Left ventricle myocardium inferior (tissue), 1 donor: ENCODE data around the gene CCDC33. TPM values are rescaled to one million over a fixed set of nuclear protein-coding genes. Genes with fewer than 3 reads are reported as not detected.

Source experiments
- DNase-seq: peaks from one replicate; pipeline ENCODE4 v3.0.0-alpha.2; 2020
- H3K27ac ChIP-seq: fragments of 200-600 bp; replicated peaks from 2 replicates; pipeline ENCODE4 v1.8.0; 2021
- H3K27me3 ChIP-seq: fragments of 200-600 bp; 2 replicates; pipeline ENCODE4 v1.8.0; 2021; ENCODE audit warnings: low read depth
- H3K36me3 ChIP-seq: fragments of 200-600 bp; 2 replicates; pipeline ENCODE4 v1.8.0; 2021
- H3K4me1 ChIP-seq: fragments of 200-600 bp; 2 replicates; pipeline ENCODE4 v1.8.0; 2021
- H3K4me3 ChIP-seq: fragments of 200-600 bp; 2 replicates; pipeline ENCODE4 v1.8.0; 2021; ENCODE audit warnings: mild to moderate bottlenecking, moderate library complexity
- H3K9me3 ChIP-seq: fragments of 200-600 bp; replicated peaks from 2 replicates; pipeline ENCODE4 v1.8.0; 2021
- CTCF ChIP-seq: fragments of 200-600 bp; IDR thresholded peaks from 2 replicates; pipeline ENCODE4 v1.8.0; 2021; ENCODE audit warnings: antibody characterized with exemption, mild to moderate bottlenecking, borderline replicate concordance
- intact Hi-C: fragments of 100-400 bp; cut with micrococcal nuclease; formaldehyde crosslinking; loops from one replicate; pipeline ENCODE4 v1.11.0; 2022
- long read RNA-seq: library from polyadenylated mRNA; unstranded; transcript quantifications from one replicate; pipeline ENCODE4 v2.0.0, GENCODE V29; 2021
- total RNA-seq: library from RNA; stranded (reverse); fragmentation: NEBNext Ultra II Directional; extraction: Animal tissue kit (Norgen Biotek cat#: 25700); gene quantifications from one replicate; pipeline ENCODE4 v1.2.1, GENCODE V29; 2021
- donor health status: DM: no; HTN: yes; CAD: no; lungs with severe emphysema.

The CCDC33 gene
- 0.11 TPM for total RNA-seq
- long read RNA-seq = 0 reads

GRCh38 chr15:74235962-74236361 is at the start of gene CCDC33:
CCDC33 (plus strand) TSS chr15:74236326; CDS start chr15:74236720, 394 bp downstream.
- Histone ChIP-seq H3K4me3 (no peak within 1 kb of the TSS), H3K4me1 (peaks cover 25% of the 10 kb centered on the region), H3K27ac (no peak within 1 kb of the TSS), H3K9me3 (no peaks in the 10 kb centered on the region), H3K27me3 (no peaks in the 10 kb centered on the region), H3K36me3 (no peaks in the 10 kb centered on the region)
- intact Hi-C loops = loop anchor here (10.0 kb wide), 1 partner anchor 91 kb away; no protein-coding TSS in a partner anchor
- no peak for TF ChIP-seq CTCF
- DNase-seq = no peak

GRCh38 chr15:74188216-74188615 is 47.9 kb upstream of the CCDC33 start:
- no peak for DNase-seq
- no peak overlapping the region for H3K27ac ChIP-seq
- no peaks in the 10 kb centered on the region for H3K27me3 ChIP-seq
- H3K4me3 ChIP-seq = no peak overlapping the region
- H3K36me3 ChIP-seq = no peaks in the 10 kb centered on the region
- intact Hi-C loops = no loop called here
- no peak for TF ChIP-seq CTCF
- H3K9me3 ChIP-seq = no peaks in the 10 kb centered on the region
- H3K4me1 ChIP-seq = peaks cover 11% of the 10 kb centered on the region

- no peak for TF ChIP-seq CTCF
- Histone ChIP-seq H3K4me1 (peaks cover 24% of the 10 kb centered on the region), H3K27me3 (no peaks in the 10 kb centered on the region), H3K9me3 (no peaks in the 10 kb centered on the region), H3K27ac (no peak overlapping the region), H3K4me3 (no peak overlapping the region), H3K36me3 (no peaks in the 10 kb centered on the region)
- DNase-seq = no peak
- intact Hi-C loops = no loop called here
These were observed 44.3 kb upstream of the CCDC33 start for GRCh38 chr15:74191798-74192197.

GRCh38 chr15:74192751-74193150 is 43.4 kb upstream of the CCDC33 start:
- Histone ChIP-seq H3K27ac (no peak overlapping the region), H3K9me3 (no peaks in the 10 kb centered on the region), H3K27me3 (no peaks in the 10 kb centered on the region), H3K4me1 (peaks cover 25% of the 10 kb centered on the region), H3K36me3 (no peaks in the 10 kb centered on the region), H3K4me3 (no peak overlapping the region)
- intact Hi-C loops = no loop called here
- no peak for TF ChIP-seq CTCF
- DNase-seq = no peak

GRCh38 chr15:74193299-74193718 is 42.8 kb upstream of the CCDC33 start:
- peaks cover 25% of the 10 kb centered on the region for H3K4me1 ChIP-seq
- intact Hi-C loops = no loop called here
- no peaks in the 10 kb centered on the region for H3K9me3 ChIP-seq
- no peaks in the 10 kb centered on the region for H3K36me3 ChIP-seq
- H3K27me3 ChIP-seq = no peaks in the 10 kb centered on the region
- no peak overlapping the region for H3K4me3 ChIP-seq
- no peak for DNase-seq
- no peak overlapping the region for H3K27ac ChIP-seq
- no peak for TF ChIP-seq CTCF

GRCh38 chr15:74193905-74194304 is 42.2 kb upstream of the CCDC33 start:
- H3K36me3 ChIP-seq = no peaks in the 10 kb centered on the region
- TF ChIP-seq CTCF = no peak
- H3K4me3 ChIP-seq = no peak overlapping the region
- DNase-seq = no peak
- no peak overlapping the region for H3K27ac ChIP-seq
- peaks cover 25% of the 10 kb centered on the region for H3K4me1 ChIP-seq
- H3K27me3 ChIP-seq = no peaks in the 10 kb centered on the region
- intact Hi-C loops = no loop called here
- no peaks in the 10 kb centered on the region for H3K9me3 ChIP-seq
